Mesenteric fat pad (tissue), 1 donor: ENCODE results near the gene PLA2G4D. TPM values are rescaled to one million over a fixed set of nuclear protein-coding genes. Genes with fewer than 3 reads are reported as not detected.

Experiments
- DNase-seq: peaks from one replicate; pipeline ENCODE4 v3.0.0-alpha.2; 2020; ENCODE audit warnings: low spot score
- long read RNA-seq: library from polyadenylated mRNA; unstranded; transcript quantifications from one replicate; pipeline ENCODE4 v2.0.0, GENCODE V29; 2020
- total RNA-seq: library from RNA; stranded (reverse); fragmentation: NEBNext Ultra II Directional; extraction: Animal tissue kit (Norgen Biotek cat#: 25700); gene quantifications from one replicate; pipeline ENCODE4 v1.2.1, GENCODE V29; 2021
- donor health status: DM: yes; HTN: yes; CAD: no.

The PLA2G4D gene, protein sequence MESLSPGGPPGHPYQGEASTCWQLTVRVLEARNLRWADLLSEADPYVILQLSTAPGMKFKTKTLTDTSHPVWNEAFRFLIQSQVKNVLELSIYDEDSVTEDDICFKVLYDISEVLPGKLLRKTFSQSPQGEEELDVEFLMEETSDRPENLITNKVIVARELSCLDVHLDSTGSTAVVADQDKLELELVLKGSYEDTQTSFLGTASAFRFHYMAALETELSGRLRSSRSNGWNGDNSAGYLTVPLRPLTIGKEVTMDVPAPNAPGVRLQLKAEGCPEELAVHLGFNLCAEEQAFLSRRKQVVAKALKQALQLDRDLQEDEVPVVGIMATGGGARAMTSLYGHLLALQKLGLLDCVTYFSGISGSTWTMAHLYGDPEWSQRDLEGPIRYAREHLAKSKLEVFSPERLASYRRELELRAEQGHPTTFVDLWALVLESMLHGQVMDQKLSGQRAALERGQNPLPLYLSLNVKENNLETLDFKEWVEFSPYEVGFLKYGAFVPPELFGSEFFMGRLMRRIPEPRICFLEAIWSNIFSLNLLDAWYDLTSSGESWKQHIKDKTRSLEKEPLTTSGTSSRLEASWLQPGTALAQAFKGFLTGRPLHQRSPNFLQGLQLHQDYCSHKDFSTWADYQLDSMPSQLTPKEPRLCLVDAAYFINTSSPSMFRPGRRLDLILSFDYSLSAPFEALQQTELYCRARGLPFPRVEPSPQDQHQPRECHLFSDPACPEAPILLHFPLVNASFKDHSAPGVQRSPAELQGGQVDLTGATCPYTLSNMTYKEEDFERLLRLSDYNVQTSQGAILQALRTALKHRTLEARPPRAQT
- not detected for total RNA-seq
- long read RNA-seq, result 0 reads

DNA sequence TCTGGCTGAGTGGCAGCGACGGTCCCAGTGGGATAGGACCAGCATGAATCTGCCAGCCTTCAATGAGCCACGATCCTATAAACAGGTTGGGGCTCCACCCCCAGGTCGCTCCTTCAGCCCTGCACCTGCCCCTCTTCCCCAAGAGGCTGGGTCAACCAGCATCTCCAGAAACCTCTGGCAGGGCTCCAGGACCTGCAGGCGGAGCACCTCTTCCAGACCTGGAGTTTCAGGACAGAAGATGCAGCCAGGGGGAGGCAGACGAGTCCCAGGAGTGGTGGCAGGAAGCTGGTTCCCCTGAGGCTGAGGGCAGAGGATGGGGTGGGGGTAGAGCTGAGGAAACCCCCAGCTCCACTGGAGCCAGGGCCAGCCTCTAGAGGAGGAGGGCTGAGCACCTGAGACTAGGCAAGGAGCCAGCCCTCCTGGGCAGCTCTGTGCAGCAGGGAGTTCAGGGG, at the start of gene PLA2G4D:
Gene PLA2G4D (minus strand): TSS at position 51 of the 452 bp plus-strand sequence. CDS start 103 bp downstream, outside the sequence.
- no peak for DNase-seq

DNA sequence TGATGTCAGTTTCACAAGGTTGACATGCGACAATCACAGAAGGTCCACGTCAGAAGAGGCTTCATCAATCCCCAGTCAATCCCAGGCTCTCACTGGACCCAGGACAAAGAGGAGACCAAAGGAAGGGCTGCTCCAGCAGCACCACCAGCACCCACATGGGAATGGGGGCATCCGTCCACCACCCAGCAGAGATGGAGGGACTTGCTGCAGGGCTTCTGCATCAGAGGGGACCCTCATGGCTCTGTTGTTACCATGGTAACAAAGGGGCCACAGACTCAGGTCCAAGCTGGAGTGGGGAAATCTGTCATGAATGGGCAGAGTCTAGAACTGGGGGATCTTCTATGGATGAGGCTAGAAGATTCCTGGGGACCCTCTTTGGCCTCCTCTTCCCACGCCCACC, 49.0 kb upstream of the PLA2G4D start:
- DNase-seq, result peak; percentile 67

DNA sequence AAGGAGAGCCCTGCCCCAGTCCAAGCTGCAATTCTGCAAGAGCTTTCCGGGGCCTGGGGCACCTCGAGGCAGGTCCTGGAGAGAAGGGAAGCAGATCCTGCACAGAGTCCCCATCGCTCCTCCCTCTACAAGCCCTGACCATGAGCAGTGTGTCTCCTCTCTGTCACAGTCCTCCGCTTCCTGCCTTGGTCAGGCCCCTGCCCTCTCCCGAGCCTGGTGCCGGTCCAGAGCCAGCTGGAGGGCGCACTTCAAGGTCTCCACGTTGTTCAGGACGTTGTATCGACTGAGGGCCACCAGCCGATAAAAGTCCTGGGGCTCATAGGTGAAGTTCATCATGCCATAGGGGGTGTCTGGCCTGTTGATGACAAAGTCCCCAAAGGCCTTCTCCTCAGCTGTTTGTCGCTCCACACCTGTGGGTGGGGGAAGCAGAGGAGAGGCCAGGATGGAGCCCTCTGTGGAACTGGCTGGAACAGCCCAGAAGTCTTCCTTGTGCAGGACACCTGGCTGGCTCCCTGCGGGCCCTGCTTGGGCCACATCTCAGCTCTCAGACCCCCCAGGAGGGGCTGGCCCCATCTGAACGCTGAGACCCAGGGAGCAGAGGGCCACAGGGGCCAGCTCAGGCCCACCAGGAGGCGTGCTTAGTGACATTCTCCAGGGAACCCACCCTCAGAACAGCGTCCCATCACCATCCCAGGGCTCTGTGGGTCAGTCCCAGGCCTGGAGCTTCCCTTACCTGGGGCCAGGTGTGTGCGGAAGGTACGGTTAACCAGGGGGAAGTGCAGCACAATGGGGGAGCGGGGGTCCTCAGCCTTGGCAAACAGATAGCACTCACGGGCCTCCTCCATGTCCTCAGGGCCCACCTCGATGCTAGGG, 47.7 kb upstream of the PLA2G4D start:
- DNase-seq, result peak; percentile 73

DNA sequence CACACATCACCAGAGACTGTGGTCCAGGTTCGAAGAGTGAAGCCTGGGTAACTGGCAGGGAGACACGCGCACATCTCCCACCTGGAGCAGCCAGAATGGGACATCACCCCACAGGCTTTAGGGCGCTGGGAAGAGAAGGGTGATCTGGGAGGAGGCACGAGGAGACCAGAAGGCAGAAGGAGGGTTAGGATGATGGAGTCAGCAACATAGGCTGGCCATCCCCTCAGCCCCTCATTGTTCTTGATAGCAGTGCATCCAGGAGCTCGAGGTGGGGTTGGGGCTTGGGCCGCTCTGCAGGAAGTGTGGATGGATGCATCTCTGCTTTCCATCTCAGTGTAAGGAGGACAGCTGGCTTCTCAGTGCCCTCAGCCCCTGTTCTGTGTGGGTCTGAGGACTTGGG, 46.9 kb upstream of the PLA2G4D start:
- peak; percentile 55 for DNase-seq

DNA sequence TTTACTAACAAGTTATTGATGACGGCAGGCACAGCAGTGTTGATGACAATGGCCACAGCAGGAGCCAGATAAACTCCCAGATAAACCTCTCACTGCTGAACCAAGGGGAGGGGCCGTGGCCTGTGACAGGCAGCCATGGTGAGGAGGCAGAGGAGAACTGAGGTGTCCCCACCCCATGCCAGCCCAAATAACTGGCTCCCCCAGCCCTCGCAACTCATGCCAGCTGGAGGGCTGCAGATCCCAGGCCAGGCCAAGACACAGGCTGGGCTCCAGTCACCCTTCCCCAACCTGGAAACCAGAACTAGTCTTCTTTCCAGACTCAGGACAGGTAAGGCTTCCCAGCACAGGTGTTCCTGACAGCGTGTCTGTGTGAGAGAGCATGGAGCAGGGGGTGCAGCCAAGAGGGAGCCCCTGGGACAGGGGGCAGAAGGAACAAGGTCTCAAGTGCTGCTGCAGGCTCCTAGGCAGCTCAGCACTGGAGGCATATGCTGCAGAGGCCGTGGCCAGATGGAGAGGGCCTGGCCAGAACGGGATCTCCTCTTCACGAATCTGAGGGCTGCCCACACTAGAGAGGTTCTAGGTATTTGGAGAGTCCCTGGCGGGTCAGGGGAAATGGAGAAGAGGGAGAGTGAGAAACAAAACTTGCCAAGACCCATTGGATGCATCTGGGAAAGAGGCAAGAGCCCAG, 46.2 kb upstream of the PLA2G4D start:
- peak; percentile 74 for DNase-seq

DNA sequence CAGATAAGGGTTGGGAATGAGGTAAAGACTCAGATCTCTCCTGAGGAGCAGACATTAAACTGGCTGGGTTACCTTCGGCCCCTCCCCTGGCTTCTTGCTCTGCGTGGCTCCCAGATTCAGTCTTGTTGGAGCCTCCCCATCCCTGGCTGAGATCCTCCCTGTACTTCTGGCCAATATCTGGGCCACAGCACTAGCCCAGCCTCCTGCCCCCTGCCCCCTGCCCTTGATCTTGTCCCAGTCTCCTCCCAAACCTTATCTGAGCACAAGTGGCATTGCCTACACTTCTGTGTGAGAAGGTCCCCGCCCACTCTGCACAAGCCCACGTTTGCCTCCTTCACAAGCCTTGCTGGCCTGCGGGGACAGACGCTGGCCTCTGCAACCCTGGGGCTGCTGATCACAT, 45.2 kb upstream of the PLA2G4D start:
- DNase-seq, result peak; percentile 59

DNA sequence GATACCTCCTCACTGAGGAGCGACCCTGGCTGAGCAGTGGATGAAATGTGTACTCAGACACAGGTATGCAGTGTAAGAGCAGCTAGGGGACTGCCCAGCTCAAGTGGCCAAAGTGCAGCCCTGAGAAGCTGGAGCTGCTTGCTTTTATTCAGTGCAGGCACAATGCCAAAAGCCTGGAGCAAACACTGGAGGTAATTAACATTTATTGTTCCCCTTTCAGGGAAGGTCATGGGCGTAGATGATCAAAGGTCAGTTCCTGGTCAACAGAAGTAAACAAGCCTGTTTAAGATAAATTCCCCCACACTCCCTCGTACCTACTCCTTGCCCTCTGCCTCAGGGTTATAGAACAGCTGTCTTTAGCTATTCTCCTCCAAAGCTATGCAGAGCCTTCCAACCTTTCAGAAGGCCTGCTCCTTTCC, 44.6 kb upstream of the PLA2G4D start:
- DNase-seq, result peak; percentile 74

DNA sequence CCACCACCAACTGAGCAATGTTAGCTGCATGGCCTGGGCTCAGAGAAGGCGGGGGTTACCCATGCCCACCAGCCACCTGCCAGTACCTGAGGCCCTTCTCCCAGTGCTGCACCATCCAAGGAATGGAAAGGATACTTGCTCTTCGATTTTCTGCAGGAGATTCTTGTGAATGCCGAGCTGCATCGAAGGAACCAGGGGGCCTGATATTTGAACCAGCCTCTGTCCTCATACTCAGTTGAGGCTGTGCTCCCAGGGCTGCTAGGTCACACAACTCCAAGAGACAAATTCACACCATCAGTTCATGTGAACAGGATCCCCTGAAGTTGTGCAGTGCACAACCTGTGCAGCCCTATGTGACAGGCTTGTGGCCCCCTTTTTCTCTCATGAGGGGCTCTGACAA, 44.0 kb upstream of the PLA2G4D start:
- DNase-seq, result peak; percentile 20

DNA sequence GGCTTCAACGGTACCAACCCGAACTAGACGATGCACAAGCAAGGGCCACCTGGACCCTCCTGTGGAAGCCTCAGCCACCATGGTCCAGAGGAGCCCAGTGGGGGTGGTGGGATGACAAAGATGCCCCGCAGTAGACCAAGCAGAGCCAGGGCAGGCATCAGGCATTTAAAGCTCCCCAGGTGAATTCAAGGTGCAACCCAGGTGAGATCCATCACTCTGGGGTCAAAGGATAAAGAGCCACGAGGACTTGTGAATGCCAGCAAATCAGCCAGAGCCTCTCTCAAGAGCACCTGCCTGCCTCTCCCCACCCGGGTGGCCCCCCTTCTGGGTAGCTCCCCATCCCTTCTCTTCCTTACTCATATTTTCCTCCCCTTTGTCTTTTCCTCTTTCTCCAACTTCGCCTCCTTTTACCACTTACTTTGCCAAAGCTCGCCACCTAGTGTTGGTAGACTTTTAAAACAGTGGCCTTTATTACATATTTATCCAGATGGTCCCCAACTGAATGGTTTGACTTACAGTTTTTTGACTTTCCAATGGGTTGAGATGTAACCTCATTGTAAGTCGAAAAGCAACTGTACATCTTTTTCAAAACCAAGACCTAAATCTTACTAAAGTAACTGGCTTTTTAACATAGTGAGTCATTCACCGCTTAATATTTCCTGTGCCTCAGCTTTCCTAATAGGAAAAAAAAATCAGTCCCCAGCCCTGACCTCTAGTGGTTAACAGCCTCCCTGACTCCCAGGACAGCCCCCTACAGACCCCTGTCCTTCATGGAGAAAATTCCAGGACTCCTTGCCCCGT, 43.3 kb upstream of the PLA2G4D start:
- DNase-seq, result peak; percentile 85

DNA sequence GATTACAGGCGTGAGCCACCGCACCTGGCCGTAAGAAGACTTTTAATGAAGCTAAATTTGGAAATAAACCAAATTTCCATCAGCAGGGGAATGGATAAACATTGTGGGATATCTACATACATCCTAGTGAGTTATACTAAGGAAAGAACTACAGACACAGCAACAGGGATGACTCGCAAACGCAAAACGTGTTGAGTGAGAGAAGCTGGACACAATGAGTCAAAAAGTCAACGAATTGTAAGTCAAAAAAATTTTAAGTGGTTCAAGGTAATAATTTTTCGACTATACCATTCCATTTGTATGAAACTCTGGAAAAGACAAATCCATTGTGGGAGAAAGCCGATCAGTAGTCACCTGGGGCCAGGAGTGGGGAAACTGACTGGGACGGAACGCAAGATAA, 42.2 kb upstream of the PLA2G4D start:
- DNase-seq, result no peak

DNA sequence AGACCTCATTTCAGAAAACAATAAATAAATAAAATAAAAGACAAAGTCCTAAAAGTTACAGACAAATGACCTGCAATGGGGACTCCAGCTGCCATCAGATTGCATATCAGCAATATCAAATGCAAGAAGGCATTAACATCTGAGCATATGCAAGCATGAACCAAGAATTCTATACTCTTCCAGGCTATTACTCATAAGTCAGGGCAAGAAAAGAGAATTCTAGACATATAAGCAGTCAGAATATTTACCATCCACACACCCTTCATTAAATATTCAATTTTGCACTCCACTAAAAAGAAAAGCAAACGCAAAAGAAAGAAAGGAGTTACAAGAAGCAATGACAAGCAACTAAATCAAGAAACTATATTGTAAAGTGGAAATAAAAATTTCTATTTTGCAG, 41.0 kb upstream of the PLA2G4D start:
- DNase-seq, result no peak

DNA sequence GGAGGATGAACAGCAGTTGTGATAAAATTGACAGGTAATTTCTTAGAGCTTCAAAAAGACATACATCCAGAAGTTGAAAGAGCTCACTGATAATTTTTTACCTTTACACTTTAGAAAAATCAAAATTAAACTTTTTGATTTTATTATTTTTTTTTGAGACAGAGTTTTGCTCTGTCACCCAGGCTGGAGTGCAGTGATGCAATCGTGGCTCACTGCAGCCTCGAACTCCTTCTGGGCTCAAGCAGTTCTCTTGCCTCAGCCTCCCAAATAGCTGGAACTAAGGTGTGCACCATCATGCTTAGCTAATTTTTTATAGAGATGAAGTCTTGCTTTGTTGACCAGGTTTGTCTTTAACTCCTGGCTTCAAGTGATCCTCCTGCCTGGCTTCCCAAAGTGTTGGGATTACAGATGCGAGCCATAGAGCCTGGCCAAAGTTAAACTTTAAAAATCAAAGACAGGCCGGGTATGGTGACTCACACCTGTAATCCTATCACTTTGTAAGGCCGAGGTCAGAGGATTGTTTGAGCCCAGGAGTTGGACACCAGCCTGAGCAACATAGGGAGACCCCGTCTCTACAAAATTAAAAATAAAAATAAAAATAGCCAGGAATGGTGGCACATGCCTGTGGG, 40.4 kb upstream of the PLA2G4D start:
- DNase-seq, result no peak

DNA sequence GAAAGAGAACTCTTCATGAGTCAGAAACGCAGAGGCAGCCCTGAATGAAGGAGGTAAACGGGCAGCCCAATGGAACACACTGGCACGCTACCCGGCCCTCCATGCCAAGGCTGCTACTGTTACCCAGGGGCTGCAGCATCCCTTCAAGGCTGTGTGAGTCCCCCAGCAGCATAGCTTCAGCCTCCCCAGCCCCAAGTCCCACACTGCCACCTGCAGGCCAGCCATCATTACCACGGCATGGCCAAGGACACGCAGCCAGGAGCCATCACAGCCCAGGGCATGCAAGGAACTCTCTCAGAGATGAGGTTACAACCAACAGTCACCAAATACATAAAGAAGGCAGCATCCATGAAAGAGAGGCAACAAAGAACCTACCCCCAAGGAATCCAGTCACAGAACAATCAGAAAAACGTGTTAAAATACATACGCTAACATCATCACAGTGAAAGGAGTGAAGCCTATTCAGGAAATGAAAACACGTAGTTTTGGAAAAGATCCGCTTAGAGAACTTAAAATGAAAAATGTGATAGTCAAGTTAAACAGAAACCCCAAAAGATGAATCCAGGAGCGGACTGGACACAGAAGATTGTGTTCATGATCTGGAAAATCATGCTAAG, 39.6 kb upstream of the PLA2G4D start:
- peak; percentile 90 for DNase-seq

DNA sequence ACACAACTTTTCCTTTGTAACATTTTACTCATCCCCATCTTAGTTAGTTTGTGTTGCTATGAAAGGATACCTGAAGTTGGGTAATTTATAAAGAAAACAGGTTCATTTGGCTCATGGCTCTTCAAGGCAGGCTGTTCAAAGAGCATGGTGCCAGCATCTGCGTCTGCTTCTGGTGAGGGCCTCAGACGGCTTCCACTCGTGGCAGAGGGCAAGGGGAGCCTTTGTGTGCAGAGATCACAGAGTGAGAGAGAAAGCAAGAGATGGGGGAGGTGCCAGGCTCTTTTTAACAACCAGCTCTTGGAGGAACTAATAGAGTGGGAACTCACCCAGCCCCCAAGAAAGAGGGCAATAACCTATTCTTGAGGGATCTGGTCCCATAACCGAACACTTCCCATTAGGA, 39.0 kb upstream of the PLA2G4D start:
- DNase-seq, result peak; percentile 16

DNA sequence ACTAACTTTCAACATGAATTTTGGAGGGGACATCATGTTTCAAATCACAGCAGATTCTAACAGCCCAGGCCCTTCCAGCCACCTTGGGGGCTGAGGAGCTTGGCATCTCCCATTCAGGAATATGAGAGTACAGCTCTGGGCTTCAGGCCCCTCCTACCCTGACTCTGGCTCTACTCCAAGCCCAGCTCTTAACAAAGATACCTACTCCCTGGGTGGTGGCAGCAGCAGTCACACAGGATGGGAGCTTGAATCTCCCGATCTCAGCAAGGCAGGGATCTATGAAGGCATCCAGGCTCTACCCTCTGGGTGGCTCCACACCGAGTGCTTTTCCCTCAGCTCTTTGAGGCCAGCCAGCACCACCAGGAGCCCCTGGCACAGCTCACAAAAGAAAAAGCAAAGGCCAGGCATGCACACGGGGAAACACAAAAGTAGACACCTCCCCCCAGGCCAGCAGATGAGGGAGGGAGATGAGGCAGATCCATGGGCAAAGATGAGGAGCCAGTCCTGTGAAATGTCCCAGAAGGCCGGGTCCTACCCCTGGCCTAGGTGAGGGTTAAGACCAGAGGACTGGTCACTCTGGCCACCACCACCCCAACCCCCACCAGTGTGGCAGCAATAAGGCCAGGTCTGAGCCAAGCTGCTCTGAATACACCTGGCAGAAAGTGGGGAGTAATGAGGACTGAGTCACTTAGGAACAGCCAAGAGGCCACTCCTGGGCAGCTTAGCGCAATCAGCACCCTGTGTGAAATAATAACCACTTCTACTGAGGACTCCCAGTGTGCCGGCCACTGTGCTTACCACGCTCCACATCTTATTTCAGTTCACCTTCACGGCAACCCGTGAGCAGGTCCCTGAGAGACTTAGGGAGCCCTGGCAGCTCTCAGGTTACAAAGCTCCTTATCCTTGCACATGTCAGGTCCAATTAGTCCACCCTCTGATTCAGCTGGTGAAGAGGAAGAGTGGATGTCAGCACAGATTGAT, 37.8 kb upstream of the PLA2G4D start:
- peak; percentile 72 for DNase-seq

DNA sequence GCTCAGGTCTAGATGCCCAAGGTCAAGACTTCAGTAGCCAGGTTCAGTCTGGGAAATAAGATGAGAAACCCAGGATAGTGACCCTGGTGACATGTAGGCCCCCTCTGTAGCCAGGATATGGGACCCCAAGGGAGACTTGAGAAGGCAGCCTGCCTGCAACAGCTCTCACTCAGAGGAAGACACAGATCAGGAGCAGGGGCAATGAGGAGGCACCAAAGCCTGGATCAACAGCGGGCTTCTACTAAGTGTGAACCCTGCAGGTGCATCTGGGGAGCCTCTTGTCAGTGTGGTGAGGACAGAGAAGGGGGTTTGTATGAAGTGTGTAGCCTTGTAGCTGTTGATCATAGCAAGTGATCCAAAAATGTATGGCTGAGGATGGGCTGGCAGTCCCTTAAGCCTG, 36.6 kb upstream of the PLA2G4D start:
- no peak for DNase-seq

DNA sequence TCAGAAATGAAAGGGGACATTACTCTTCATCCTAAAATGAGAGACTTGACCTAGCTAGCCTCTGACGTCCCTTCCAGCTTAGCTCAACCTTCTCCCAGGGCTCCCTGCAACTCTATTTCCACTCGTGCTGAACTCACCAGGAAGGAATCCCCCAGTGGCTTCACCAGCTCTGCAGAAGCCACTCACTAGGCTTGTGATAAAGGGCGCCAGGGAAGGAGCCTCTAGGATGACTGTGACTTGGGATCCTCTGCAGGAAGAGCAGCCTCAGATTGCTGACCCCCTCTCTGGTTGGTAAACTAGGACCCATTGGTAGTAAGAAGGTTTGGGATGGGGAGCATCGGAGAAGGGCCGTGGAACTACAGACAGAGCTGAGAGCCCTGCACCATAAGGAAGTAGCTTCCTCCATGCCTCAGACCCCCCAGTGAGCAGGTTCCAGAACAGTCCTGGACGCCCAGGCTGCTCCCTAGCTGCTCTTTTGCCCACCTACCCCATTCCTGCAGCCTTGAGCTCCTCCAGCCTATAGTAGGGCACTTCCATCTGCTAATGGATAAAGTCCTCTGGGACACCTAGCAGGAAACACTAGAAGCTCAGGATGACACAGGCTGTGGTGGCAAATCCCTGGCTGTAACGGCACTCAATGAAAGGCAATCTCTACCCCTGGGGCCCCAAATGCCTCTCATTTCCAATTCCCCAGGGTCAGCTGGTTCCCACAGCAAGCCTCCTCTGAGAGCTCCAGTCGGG, 36.1 kb upstream of the PLA2G4D start:
- peak; percentile 51 for DNase-seq
